HTERT RPE-1 (cell line): ENCODE results near the gene FOXF1.

Experiments used
- in situ Hi-C: fragments of 300-500 bp; cut with MboI; formaldehyde crosslinking; loops from 4 replicates; pipeline ENCODE4 v1.14.3; 2020; ENCODE audit warnings: low sequenced_read_pairs

Gene FOXF1

GRCh38 chr16:86531641-86532525, 21.6 kb downstream of the FOXF1 start:
- in situ Hi-C loops: no loop called here

DNA sequence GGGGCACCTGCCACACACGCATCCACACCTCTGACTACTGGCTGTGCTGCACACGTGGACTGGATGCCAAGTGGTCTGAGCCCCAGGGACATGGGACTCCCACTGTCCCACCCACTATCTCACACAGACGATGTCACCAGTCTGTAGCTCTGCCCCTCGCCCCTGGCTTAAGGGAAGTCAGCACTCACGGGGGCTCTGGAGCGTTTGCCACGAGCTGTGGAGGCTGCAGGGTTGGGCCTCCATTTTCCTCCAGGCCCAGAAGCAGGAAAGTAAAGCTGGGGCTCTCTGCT, 22.1 kb downstream of the FOXF1 start:
- in situ Hi-C loops: no loop called here

- in situ Hi-C loops: no loop called here
These were observed 22.7 kb downstream of the FOXF1 start for GRCh38 chr16:86533076-86533475.

DNA sequence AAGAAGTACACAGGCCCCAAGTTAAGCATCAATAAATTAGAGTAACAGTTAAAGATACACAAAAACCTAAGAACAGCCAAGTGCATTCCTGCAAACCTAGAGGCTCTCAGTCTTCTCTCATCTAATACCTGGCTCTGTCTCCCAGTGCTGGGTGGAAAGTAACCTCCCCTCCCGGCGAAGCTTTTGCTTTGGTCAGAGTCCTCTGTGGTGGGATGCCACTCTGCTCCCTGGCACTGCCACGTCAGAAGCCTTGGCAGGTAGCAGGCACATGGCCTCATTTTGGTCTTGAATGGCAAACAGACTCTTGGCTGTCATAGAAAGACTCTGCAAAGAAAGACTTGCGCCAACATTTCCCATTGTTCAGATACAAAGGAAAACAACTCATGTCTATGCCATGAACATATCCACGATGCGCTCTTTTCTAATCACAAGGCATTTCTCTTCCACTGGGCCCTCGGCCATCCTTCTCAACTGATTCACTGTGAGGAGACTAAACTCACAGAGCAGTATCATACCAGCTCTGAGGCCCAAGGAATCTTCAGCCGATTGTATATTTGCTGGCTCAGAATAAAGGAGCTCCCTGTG, 23.5 kb downstream of the FOXF1 start:
- in situ Hi-C loops: no loop called here

DNA sequence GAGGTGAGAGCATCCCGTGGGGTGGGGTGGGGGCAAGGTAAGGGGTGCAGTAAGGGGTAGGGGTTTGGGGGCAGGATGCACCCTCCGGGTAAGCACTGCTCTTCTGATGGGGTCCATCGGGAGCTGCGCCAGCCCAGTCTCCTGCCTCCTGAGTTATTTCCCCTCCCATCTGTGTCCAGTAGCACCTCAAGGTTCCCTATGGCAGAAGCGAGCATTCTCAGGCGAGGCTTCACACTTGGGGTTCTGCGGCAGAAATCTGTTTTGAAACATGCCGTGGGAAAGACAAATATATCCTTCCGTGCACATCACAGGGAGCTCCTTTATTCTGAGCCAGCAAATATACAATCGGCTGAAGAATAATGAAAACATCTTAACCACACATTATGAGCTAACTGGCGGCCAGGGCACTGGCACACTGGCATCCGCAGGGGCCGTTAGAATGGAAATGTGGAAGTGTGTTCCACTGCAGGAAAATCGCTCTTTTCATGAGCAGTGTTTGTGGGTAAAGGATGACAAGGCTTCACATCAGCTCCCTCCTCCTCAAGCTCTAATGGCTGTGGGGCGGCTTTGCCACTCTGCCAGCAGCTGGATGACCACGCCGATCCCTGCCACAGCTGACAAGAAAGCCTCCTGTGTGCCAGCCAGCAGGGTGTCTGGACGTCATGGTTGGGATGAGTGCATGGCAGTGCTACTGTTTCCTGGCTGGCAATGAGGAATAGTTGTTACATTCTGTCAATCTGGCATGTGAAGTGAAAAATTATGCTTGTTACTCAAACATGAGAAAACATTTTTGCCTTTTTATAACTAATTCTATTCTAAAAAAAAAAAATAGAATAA, 24.7 kb downstream of the FOXF1 start:
- in situ Hi-C loops: no loop called here

GRCh38 chr16:86536621-86537020, 26.3 kb downstream of the FOXF1 start:
- in situ Hi-C loops: no loop called here

- in situ Hi-C loops: no loop called here
These were observed 27.2 kb downstream of the FOXF1 start for GRCh38 chr16:86537486-86537885.

- in situ Hi-C loops: no loop called here
These were observed 28.0 kb downstream of the FOXF1 start for GRCh38 chr16:86538196-86538780.

DNA sequence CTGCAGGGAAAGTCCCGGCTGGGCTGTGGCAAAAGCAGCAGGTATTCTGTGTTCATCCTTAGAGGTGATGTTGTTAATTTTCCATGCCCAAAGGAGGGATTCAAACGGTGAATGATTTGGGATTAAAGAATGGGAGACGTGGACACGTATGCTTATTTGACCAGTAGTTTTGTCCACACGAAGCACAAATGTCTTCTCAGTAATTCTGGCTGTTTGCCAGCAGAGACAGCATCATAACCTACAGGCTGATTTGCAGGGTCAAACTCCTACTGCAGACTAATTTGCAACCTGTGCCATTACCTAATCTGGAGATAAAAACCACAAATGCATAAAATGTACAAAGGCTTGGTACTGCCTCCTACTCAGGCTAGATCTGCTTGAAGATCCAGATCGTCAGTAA, 30.6 kb downstream of the FOXF1 start:
- in situ Hi-C loops: no loop called here

DNA sequence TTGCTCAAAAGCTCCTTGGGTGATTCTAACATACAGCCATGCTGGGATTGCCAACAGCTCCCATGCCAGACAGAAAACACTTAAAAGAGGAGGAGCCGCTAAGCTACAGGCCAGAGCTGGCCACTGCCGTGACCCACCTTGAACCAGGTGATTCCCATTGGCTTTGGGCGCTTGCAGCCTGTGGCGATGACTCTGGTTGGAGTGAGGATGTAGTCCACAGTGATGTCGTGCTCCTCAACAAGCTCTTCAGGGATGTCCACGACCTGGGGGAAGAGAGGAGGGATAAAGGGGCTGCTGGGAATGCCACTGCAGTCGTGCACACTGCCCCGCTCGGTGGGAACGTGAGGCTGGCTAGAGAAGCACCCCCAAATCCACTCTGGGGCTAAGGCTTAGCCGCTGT, 31.2 kb downstream of the FOXF1 start:
- in situ Hi-C loops: no loop called here

GRCh38 chr16:86542756-86543750, 32.7 kb downstream of the FOXF1 start:
- in situ Hi-C loops: no loop called here

DNA sequence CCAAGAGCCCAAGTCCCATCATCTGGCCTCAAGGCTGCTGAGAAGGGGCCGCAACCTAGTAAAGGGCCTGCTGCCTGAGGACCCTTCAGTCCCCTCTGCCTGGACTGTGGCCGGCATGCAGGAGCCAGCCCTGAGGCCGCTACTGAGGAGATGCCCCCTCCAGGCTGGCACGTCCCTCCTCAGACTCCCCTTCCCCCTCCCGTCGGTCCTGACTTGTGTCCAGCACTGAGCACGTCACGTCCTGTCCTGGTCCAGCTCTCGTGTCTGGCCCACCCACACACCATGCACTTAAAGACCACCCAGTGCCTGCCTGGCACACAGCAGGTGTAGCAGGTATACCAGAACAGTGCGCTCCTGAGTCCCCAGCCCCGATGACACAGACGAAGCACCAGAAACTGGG, 35.2 kb downstream of the FOXF1 start:
- in situ Hi-C loops: no loop called here

GRCh38 chr16:86545954-86546637, 35.8 kb downstream of the FOXF1 start:
- in situ Hi-C loops: no loop called here

- in situ Hi-C loops: no loop called here
These were observed 36.3 kb downstream of the FOXF1 start for GRCh38 chr16:86546638-86547013.

DNA sequence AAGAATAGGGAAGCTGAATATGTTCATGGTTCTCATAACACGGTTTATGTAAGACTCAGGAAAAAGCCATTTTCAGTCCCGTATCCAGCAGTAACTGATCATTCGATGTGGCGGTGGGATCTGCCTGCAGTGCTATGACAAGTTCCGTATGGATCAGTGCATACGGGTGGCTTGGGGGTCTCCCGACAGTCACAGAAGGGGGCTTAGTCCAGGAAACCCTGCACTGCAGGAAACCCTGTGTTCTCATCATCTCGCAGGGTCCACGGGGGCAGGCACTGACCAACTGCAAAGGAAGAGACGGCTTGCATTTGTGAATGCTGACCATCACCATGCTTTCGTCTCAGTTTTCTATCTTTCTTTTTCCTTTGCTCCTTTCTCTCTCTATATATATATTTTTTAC, 37.0 kb downstream of the FOXF1 start:
- in situ Hi-C loops: no loop called here

DNA sequence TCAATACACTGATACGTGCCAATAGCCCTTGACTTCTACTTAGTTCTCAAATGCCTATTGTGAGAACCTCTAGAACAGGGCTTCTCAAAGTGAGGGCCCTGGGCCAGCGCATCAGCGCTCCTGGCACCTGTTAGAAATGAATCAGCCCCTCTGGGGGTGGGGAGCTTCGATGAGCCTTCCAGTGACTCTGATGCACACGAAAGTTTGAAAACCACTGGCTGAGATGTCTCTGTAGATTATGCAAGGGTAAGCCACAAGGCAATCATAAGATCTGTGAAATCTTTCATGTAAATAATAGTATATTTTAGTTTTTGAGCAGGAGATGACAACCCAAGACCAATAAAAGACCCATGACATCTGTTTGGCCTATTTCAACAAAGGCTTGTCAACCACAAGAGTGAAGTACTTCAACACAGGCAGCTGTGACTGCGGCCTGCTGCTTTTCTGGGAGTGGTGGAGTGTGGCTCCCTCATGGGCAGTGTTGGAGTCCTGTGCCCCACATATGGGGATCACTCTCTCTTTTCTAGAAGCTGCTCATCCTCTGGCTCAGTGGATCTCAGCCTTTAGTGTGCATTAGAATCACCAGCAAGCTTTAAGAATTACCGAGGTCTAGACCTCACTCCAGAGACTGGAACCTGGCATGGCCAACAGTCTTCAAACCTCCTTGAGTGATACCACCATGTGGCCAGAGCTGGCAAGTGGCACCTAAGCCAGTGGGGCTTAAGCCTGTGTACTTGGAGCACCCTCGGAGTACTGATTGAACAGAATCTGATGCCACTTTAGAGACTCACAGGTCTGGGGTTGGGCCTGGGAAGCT, 39.0 kb downstream of the FOXF1 start:
- in situ Hi-C loops: no loop called here

- in situ Hi-C loops: no loop called here
These were observed 39.5 kb downstream of the FOXF1 start for GRCh38 chr16:86549893-86550190.

DNA sequence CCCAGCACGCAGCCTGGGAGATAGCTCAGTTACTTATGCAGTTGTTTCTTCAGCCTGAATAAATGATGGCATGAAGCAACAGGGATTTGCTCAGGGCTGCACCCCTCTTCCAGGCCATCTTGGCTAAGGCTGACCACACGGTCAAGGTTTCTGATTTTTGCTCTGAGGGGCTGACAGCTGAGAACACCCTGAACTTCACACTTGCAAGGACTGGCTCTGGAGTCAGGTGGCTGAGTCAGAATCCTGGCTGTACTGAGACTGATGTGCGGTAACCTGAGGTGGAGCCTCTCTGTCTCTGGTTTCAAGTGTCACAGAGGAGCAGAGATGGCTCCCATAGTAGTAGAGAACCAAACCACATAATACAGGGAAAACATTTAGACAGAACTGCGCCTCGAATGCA, 40.0 kb downstream of the FOXF1 start:
- in situ Hi-C loops: no loop called here

DNA sequence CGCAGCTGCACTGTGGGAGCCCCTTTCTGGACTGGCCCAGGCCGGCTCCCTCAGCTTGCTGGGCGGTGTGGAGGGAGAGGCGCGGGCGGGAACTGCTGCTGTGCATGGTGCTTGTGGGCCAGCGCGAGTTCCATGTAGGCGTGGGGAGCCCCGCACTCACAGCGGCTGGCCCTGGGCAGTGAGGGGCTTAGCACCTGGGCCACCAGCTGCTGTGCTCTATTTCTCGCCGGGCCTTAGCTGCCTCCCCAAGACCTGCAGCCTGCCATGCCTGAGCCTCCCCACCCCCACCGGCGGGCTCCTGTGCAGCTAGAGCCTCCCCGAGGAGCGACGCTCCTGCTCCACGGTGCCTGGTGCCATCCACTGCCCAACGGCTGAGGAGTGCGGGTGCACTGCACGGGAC, 43.0 kb downstream of the FOXF1 start:
- in situ Hi-C loops: no loop called here
